GM21367 (cell line): ENCODE results near the gene ACOXL.
"Not testable (repeated sequence)": the region's sequence is repeated elsewhere in the genome, so short reads cannot be mapped to it uniquely, and the experiment has no call there.

Experiments
- ATAC-seq: cut with Tn5 transposase; IDR thresholded peaks from one replicate; pipeline ENCODE4 v1.9.1; 2021; ENCODE audit not compliant: unreplicated experiment

Gene ACOXL

DNA sequence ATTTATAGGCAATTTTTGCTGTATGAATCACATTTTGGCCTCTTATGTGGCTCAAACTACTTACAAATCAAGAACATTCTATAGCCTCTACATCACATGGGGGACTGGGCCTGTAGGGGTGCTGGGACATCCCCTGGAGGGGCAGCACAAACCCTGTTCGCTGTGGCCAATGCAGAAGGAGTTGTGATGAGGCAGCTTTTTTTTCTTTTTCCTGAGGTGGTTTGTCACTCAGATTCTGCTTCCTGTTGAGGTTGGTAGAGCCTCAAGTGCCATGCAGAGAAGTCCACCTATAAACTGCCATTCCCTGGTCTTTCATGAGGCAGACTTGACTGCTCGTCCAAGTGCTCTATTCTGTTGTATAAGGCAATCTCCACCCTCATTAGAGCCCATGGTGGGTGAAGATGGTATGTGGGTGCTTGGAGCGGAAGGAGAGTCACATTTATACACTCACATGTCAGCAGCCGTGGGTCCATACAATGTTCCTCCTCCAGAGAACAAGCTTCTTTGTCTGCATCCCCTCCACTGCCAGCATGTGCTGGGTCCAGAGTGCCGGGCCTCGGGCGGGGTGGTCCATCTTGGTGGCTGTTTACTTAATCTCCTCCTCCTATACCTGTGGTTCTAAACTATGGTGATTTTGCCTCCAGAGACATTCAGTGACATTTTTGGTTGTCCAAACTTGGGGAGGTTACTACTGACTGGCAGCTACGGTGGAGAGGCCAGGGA is 120.3 kb downstream of the ACOXL start:
- ATAC-seq: no peak

DNA sequence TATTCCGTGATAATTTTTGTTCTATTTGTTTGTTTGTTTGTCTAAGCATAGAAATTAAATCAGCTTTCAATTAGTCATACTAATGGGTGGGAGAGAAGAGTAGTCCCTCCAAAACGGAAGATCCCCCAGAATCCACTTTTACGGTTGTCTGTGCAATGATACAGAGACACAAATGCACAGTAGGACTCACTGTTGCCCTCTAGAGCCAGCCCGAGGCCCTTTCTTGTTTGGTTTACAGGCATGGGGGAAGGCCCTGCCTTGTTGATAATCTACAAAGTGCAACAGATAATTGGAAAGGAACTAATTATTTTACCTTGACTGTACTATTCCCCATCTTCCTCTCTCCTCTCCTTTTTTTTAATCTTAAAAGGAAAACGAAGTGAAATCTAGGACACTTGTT is 121.1 kb downstream of the ACOXL start:
- no peak for ATAC-seq

DNA sequence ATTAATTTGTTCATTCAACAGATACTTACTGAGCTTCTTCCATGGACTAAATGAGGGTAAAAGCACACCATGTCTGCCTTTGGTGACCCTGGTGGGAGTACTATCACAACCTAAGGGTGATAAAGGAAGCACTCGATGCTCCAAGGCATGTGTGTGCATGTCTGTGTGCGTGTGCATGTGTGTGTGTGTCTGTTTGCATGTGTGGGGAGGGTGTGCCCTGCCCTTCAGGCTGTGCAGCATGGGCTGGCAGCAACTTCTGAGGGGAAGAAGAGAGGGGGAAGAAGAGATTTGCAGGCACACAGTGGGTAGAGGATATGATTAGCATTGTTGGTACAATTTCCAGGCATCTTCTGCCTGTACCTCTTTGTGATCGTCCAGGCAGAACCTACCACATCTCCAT is 121.6 kb downstream of the ACOXL start:
- ATAC-seq: no peak

DNA sequence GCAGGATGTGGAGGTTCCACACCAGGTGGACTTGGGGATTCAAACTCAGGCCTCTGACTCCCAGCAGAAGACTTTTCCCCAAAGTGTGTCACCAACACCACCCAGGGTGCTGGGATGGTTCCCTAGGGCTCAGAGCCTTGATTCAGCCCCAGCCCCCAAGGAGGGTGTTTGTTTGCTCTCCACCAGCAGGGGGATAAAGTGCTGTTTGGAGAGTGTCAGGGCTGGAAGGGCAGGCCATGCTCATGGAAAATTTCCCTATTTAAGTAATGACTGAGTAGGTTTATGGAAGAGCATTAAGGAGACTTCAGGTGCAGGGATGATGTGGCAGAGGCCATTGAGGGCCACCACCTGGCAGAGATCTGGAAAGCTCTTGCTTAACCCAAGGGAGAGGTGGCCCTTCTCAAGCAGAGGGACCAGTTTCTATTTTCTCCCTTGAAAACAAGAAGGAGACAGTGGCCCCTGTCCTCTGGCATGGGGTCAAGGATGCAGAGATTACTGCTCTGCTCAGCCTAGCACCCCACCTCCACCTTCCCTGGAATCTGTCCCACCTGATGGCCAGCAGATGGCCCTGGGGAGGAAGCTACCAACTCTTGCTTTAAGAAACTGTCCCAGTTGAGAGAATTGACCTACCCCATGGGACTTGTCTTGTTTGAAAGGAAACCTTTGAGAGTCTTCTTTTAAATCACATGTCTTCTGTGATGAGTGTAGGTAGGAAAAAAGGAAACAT is 122.1 kb downstream of the ACOXL start:
- no peak for ATAC-seq

DNA sequence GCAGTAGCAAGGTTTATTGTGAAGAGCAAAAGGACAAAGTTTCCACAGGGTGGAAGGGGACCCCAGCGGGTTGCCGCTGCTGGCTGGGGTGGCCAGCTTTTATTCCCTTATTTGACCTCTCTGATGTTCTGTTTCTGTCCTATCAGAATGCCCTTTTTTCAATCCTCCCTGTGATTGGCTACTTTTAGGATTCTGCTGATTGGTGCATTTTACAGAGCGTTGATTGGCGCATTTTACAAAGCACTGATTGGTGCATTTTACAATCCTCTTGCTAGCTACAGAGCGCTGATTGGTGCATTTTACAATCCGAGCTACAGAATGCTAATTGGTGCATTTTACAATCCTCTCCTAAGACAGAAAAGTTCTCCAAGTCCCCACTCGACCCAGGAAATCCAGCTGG is 123.5 kb downstream of the ACOXL start:
- not testable (repeated sequence) for ATAC-seq

DNA sequence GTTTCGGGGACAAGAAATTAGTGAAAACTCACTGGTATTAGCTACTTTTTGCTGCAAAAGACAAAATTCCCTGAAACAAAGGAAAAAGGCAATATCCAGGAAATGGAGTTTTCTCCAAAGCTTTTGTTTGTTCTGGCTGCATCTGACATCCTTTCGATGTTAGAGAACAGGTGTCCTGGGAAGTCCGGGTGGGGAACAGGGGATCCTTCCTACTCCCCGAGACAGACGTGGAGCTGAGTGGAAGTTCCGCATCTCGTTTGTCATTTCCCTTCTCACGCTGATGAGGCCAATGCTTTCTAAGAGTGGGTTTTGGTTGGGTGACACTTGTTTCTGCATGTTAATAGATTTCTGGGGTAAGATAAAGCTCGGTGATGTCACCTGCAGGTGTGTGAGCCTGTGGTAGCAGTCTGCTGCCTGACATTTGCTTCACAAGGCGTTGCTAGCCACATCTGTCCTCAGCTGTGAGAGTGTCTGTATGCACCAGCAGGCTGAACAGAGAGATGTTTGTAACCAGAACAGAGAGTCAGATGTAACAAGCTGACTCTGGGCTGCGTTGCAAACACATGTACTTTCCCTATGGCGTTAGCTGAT is 125.9 kb downstream of the ACOXL start:
- ATAC-seq: peak; percentile 72

DNA sequence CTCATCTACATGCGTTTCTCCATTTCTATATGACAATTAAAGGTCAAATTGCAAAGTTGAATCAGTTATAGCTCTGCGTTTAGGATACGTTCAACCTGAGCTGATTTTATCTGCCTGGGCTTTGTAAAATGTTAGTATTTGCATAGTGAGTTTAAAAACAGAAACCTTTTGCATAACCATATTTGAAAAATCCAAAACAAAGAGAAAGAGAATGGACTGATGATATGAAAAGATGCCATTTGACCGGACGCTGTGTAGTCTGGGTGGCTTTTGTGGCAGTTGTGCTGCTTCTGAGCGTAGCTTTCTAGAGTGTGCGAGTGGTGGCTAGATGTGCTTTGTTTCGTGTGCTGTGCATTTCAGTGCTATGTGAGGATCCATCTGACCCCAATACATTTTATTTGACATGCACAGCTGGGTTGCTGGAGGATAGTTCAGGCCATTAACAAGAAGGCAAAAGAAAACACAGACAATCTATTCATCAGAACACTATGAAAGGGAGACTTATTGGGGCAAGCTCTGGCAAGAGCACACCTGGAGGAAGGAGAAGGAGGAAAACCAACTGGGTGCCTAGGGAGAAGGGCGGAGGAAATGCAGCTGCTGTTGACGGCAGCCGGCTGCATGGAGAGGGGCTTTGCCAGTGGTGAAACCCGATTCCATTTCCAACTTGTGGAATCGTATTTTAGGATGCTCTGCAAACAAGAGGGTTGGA is 126.8 kb downstream of the ACOXL start:
- no peak for ATAC-seq

DNA sequence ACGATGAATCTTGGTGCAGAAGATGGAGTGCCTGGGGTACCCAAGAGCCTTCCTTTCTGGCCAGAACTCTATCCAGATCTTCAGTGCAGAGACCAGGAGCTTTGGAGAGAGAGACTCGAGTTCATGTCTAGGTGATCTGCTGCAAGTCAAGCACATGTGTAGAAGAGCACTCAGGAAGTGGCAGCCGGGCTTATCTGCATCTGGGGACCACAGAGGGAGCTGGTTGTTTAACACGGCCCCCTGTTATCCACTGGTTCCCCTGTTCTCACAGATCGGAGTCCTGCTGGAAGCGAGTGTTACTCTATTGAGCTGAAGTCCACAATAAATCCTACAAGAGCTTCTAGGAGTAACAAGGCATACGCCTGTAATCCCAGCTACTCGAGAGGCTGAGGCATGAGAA is 128.3 kb downstream of the ACOXL start:
- ATAC-seq: no peak

DNA sequence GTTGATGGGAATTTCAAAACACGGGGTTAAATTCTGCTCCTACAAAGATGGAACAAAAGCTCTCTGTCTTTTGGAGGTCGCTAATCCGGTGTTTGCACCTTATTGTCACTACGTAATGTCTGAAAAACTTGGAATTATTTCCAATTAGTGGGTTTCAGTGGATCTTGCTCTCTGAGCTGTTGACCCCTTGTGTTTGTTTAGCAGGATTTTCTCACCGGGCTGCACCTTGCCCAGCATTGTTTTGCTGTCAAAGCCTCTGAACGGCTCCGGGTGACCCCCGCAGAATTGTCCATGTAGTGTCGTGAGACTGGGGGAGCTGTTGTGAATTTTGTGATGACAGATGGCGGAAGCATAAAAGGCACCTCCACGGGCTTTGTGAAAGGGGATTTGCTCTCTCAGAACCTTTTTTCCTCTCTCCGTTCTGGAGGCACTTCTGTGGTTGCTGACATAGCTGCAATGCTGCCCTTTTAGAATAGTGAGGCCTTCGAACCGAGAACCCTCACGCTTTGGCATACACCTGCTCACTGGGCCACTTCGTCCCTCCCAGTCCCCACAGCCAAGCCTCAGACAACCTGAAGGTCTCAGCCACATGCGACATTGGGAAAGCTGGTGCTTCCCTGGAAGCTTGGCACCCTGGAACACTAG is 129.4 kb downstream of the ACOXL start:
- no peak for ATAC-seq

DNA sequence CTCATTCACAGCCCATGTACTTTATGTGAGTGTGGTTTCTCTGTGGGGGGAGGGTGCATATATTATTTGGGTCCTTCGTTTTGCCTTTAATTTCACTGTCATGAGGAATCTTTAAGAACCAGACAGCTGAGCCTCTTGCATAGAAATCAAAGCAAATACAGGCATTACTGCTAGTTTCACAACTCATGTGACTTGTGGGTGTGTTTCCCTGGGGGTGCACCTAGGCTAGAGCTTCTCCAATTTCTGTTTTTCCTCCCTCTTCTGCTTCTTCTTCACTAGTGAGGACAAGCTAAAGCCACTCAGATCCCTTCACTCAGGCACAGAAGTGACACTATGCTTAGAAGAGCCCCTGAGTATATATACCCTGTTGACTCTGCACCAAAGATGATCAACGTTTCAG is 131.4 kb downstream of the ACOXL start:
- ATAC-seq: no peak

DNA sequence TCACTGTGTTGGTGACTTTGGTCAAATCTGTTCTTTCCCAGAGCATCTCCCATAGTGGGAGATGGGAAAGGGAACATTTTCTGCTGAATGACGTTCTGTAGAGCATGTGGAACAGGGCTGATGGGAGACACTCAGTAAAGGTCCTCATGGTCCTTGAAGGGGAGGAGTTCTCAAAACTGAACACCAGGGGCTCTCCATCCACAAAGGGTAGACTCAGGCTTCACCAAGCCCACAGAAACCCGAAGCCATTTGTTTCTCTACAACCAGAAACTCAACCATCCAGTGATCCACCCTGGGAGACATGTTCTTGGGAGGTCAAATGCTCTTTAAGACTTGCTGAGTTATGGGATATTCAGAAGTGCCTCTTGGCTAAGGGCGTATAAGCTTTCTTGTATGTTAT is 131.8 kb downstream of the ACOXL start:
- ATAC-seq: no peak

DNA sequence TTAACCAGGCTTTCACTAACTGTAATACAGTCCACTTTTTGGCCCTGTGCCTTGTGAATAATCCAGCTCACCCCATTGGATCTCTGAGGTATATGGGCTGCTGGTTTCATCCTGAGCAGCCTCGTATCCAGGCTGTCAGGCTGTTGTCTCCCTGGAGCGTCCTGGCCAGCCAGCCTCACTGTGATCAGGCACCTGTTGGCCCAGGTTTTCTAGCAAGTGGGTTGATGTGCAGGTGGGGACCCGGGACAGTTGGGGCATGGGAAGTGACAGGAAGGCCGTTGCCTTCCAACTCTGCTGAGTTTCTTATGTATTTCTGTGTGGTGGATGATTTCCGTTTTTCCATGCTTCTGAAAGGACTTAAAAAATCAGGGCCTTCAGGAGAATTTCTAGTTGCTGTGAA is 132.4 kb downstream of the ACOXL start:
- ATAC-seq: no peak

DNA sequence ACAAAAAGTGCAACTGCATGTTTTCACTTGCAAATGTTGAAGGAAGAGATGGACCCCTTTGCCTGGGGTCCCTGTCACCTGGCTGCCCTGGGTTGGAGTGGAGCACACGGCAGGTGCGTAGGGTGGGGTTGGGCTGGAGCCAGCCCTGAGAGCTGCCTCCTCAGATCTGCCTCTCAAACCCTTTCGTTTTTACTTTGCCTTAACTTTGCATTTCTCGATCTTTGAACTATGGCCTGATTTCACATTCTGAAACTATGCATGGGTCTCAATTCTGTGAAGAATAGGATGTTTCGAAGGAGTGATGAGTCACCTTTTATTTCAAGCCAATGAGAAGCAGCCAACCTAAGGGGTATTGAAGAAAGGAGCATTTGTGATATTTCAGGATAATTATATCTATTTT is 132.8 kb downstream of the ACOXL start:
- ATAC-seq: peak; percentile 86

DNA sequence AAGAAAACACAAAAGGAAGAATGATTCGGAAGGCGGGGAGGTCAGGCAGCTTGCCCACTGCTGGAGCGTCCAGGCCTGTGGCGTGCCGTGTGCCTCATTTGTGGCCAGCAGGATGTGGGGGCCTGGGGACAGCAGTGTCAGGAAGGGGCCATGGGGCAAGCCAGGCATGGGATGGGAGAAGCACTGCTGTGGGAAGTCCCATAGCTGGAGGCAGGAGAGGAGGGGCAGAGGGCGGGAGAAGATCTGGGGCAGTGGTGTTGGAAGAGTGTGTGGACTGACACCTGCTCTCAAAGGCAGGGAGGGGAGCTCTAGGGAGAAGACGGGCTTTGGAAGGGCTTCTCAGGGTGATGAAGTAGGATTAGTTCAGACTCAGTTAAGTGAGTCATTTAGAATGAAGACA is 133.7 kb downstream of the ACOXL start:
- no peak for ATAC-seq

DNA sequence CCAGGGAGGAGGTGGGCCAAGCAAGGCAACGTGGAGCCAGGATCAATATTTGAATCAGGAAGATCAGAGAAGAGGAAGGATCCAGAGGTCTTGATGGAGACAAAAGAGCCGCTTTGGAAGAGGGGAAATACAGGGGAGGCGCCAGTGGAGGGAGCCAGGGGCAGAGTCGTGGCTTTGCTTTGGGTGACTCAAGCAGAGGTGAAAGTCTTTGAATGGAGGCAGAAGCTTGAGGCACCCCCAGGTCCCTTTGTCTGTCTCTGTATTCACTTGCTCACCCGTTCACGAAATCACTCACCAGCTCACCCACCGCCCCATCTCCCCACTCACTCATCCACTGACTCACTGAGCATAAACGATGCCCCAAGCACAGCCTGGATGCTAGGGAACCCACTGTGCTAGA is 134.1 kb downstream of the ACOXL start:
- ATAC-seq: no peak

DNA sequence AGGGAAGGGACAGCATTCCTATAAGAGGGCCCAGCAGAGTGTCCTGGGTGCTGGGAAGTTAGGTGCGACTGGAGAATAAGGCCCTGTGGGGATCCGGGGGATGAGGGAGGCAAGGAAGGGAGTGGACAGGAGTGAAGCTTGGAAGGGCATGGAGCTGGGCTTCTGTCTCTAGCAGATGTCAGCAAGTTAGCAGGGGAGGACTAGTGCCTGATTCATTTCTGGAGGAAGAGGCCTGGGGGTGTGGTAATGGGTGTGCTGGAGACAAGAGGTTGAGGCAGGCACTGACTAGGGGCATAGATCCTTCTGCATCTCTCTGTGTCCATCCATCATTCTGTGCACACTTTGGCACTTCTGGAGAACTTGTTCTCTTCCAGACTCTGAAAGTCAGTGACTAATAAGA is 134.7 kb downstream of the ACOXL start:
- ATAC-seq: no peak

DNA sequence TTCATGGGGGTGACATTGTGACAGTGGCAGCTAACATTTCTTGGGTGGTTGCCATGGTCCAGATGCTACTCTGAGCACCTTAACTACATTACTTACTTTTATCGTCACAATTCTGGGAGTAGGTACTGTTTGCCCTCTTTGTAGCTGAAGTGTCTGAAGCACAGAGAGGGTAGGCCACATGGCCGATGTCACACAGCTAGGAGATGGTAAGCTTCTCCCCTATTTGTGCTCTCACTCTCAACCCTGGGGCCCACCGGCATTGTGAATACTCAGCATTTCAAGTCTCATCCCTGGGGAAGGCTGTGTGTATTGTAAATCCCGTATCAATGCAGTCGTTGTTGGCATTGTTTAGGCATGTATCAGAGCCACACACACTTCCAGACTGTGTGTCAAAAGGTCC is 136.6 kb downstream of the ACOXL start:
- ATAC-seq: no peak

DNA sequence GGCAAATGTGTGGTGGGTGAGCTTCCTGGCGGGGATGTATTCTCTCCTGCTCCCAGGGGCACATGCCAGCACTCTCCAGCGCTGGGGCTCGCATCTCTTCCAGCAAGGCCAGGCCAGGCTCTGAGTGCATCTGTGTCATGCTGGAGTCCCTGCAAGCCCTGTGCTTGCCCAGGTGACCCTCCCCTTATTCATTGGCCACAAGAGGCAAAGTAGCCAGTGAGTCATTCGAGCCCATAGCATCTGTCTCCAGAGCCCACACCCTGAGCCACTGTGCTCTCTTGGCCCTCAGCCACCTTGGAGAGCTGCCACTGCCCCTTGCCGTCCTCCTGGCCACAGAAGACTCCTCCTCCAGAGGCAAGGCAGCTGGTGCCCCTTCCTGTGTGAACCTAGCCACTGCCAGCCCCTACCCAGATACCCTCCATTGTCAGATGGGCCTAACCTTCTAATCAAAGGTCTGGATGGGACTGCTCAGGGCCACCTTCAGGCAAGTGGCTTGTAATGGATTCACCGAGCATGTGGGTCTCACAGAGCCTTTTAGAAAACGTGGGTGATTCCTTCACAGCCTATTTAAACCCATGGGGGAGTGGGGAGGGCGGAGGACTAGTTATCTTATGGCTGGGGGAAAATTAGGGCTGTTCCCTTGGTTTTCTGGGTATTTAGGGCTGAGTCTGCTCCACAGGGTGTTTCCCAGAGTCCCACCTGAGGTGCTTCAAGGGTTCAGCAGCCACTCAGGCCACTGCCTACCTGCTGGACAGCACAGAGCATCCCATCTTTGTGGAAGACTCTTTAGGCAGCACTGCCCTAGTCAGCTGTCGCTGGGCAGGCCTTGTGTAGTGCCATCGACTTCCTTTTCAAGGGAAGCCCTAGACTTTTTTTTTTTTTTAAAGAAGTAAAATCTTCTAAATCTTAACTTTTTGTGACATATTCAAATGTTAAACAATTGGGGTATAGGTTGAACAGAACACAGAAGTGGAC is 137.4 kb downstream of the ACOXL start:
- ATAC-seq: no peak

DNA sequence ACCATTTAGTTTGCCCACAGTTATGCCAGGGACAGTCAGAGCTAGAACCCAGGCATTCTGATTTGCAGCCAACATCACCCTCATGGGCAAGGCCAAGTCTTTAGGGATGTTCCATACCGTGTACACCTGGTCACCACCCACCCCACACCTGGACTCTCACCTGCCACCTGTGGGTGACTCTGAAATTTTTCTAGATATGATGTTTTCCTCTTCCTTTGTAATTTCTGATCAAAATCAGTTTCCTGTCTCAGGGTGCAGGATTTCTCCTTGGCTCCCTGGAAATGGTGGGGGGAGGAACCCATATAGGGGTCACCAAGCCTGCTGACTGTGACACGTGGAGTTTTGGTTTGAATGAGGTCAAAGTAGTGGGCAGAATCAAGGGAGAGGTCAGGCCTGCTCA is 138.2 kb downstream of the ACOXL start:
- no peak for ATAC-seq

DNA sequence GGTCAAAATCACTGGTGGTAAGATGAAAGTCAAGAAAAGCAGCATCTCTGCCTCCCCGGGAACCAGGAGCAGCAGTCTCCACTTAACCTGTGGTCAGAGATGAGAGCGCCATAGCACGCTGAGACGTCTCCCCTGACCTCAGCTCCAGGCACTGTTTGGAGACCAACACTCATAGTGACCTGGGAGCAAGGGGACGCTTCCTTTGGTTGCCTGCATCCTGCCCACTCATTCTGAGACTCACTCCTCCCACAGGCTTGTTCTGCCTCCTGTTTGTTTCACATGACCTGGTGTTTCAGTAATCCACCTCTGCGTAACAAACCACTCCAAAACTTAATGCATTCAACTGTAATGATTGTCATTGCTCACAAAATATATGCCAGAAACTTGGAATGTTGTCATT is 139.3 kb downstream of the ACOXL start:
- ATAC-seq: no peak
